DMS53 treated with DMSO at 0.1 percent for 48 hours (cell line): ENCODE data around the gene PPME1.
A peak's percentile ranks its signal among the peaks of the same experiment; 100 is the strongest.

Experiments used
- DNase-seq: peaks from one replicate; lab custom pipeline; 2025; ENCODE audit not compliant: unreplicated experiment; lab: John Stamatoyannopoulos, UW

PPME1 gene

DNA sequence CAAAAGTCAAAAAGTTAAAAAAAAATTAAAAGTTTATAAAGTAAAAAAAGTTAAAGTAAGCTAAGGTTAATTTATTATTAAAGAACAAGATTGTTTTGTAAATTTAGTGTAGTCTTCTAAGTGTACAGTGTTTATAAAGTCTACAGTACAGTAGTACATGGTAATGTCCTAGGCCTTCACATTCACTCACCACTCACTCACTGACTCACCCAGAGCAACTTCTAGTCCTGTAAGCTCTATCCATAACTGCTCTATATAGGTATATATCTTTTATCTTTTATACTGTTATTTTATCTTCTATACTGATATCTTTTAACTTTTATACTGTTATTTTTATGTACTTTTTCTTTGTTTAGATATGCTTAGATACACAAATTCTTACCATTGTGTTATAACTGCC, 11.4 kb upstream of the PPME1 start:
- DNase-seq, result no peak

DNA sequence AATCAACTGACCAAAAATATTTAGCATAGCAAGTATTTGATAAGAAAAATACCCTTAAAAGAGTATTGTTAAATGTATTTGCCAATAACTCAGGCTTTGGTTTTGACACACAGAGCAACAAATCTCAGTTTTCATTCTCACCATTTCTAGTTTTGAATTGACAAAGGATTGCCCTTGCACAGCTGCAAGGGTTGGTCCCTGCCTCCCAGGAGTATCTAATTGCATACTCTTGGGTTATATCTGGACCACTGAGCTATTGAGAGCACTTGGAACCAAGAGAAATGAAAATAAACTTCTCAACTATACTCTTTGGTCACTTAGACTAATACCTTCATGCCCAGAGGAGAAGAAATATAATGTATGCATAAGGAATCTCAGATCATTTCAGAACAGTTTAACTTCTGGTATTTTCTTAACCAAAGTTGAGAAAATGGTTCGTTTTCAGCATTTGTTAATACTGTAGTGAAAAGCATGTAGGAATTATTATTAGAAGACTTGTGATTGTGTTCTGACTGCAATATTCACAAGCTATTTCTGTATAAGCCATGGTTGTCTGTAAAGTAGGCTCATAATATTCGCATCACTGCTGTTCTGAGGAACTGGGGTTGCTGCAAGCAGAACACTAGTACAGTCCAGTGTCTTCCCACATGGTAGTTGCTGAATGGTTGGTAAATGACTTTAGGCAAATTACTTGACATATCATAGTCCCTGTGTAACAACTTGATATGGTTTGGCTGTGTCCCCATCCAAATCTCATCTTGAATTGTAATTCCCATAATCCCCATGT, 8.2 kb upstream of the PPME1 start:
- DNase-seq, result no peak

DNA sequence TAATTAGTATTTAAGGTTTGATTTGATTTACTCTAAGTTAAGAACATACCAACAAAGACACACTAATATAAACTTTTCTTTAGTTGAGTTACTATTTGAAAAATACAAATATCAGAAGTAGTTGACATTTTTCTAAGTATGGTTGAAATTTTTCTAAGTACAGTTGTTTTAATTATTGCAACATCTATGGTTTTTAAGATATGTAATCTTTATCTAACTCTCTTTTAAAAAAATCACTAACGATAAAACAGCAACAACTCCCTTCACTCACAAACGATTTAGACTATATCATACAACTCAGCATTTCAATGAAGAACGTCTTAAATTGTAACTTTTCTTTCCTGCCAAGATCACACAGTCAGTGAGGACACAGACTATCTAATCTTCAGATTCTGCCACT, 2.3 kb upstream of the PPME1 start:
- no peak for DNase-seq

DNA sequence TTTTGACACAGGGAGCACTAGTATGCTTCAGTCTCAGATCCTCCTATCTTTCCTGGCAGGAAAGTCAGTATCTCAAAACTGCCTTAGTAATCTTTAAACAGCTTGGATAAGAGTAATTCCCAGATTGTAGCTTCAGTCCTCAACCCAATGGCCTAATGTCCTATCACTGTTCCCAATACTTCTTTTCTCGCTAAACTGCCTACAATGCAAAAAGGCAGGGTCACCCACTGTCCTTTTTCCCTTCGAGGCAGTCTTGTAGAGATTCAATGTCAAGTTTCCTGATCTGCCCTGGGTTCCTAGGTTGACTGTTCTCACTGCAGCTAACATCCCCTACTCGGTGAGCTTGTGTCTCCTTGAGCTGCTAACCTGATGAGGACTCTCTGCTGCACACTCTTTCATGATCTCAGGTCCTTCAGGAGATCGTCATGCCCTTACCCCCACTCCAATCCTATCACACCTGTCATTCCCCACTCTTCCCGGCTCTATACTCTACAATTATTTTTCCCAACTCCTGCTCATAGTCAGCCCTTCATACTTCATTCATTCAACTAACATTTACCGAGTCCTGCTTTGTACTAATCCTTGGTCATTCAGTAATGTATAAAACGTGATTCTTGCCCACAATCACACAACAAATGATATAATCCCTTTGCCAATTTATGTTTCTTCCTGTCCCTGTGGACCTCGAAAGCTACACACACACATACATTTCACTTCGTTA, 1.2 kb upstream of the PPME1 start:
- DNase-seq, result no peak

DNA sequence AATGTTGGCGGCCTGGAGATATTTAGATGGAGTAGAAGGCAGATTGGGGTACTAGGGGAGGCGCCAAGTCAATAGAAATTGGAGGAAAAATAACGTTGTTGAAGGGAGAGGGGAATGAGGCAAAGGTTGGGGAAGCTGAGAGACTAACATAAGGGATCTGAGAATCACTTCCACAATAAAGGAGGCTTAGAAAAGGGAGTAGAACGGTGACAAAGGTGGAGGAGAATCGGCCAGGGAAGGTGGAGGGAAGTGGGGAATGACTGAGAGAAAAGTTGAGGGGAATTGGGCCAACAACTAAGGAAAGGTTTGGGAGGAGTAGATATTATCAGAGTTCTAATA, 510 bp downstream of the PPME1 start:
- DNase-seq, result no peak

DNA sequence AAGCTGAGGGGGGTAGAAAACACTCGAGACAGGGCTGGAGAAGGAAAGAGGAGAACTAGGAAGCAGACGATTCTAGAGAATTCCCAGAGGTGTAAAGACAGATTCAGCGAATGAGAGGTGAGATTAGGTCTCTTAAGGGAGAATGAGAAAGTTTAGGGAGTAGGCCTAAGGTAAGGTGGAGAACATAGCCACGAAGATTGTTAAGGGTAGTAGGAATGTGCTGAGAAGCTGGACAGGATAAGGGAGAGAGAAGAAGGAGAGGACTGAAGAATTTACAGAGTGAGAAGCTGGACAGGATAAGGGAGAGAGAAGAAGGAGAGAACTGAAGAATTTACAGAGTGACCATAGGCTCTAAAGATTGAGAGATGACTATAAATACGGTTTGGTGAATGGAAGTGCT, 908 bp downstream of the PPME1 start:
- peak; percentile 22 for DNase-seq

DNA sequence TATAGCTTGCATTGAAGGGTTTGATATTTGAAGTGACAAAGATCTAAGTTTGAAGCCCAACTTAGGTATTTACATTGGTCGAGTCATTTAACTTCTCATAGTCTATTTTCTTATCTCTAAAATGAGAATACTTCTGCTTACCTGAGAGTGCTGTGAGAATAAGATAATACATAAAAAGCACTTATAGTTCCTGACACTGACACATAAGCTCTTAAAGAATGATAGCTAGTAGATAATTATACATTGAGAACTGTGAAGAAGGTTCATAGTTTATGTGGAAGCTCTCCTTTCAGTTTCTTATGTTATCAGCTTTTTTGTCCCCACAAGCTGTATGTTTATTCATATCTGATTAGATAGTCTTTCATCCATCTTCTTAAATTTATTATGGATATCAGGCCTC, 4.8 kb downstream of the PPME1 start:
- DNase-seq, result no peak

DNA sequence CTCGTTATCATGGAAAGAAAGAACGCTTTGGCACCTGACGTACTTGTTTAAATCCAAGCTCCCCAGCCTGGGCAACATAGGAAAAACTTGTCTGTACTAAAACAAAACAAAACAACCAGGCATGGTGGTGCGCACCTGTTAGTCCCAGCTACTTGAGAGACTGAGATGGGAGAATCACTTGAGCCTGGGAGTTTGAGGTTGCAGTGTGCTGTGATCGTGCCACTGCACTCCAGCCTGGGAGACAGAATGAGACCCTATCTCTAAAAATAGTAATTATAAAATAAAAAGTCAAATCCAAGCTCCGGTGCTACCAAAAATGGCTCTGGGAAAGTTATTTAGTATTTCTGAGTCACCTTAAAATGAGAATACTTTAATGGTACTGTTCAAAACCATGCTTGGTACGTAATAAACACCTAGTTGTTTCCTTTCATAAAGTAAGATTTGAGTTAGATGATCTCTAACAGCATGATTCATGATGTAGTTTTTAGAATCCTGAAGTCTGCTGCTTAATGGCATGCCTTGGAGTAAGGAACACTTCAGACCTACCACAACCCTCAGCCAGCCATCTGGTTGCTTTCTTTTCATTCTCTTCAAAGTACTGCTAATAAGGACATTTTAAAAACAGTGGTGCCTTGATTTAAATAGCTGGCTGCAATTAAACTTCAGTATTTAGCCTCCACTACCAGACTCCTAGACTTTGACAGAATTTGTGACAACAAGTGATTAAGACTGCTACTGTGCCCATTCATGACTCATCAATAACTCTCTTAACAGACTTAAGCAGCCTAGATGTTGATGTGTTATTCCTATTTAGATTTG, 8.4 kb downstream of the PPME1 start:
- no peak for DNase-seq

DNA sequence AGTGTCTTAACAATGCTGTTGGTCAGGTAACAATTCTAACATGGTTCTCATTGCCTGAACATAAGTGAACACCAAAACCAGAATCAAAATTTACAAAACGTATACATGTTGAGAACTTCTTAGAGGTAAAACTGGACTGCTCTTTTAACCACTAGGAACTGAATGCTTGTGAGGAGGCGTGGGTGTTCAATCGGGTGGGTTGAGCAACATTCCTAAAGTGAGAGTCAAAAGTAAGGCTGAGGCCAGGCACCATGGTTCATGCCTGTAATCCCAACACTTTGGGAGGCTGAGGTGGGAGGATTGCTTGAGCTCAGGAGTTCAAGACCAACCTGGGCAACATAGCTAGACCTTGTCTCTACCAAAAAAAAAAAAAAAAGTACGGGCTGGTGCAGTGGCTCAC, 11.5 kb downstream of the PPME1 start:
- no peak for DNase-seq

DNA sequence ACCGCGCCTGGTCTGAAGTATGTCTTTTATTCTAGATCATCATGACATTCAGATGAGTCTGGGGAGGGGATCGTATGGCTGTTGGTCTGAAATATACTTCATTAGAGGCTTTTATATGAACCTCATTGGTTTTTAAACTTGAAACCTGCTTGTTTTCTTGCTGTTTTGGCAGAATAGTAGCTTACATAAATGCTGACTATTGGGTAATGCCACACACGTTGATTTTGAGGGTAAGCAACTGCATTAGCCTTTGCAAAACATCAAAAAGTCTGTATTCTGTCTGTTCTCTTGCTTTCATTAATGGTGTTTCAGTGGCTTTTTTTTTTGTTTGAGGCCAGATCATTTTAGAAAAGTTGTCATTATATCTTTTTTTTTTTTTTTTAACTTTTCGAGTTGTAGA, 14.2 kb downstream of the PPME1 start:
- DNase-seq, result no peak

DNA sequence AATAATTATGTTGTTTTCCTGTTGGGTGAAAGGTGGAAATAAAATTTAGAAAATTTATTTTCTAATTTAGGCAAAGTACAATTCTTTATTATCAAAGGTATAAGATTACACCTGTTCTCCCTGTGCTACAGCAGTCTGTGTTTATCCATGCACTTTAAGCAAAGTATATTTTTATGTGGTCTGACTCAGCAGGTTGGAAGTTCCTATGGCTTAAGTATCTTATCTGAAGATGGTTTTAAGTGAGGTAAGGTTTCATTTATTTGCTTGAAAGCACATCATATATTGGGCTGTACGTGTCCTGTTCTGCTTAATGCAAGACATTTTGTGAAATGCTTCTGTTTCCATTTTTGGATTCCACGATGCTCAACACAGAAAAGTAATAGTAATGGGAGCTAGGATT, 14.6 kb downstream of the PPME1 start:
- peak; percentile 42 for DNase-seq

DNA sequence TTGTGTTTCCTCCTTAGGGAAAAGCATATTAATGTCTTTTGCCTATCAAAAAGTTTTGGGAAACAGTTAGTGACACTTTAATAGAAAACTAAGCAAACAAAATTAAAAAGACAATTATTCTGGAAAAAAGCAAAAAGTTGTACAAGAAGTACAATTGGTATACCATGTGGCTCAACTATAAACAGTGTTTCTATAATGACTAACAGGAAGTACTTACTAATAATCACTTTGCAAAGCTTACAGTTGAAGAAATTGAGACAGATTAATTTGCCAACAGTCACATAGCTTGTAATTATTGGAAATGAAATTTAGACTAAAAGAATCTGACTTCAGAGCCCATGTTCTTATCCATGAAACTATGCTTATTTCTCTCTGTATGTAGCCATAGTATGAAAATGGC, 24.7 kb downstream of the PPME1 start:
- DNase-seq, result no peak

DNA sequence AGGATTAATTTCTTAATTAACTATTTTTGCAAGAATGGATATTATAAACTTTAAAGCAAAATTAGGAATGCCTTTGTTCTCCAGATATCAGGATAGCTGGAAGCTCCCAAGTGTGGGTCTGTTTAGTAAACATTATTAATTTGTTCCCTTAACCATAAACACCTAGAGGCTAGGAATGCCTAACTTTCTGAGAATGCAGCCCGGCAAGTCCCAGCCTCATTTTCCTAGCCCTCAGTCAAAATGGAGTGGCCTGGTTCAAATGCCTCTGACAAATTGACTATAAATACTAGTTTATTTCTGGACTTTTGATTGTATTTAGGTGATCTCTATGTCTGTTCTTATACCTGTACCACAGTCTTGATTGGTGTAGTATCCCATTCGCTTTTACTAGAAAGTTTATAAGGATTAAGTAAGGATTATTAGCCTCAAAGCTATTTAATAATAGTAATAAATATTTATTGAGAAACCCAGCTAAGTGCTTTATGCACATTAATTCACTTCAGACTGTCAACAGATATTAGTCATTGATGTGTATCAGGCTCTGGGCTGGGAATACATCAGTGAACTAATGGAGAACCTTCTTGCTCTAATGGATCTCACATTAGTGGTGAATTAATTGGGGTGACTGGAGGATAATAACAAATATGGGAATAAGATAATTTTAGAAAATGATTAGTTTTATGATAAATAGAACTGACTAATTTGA, 25.8 kb downstream of the PPME1 start:
- DNase-seq, result no peak

DNA sequence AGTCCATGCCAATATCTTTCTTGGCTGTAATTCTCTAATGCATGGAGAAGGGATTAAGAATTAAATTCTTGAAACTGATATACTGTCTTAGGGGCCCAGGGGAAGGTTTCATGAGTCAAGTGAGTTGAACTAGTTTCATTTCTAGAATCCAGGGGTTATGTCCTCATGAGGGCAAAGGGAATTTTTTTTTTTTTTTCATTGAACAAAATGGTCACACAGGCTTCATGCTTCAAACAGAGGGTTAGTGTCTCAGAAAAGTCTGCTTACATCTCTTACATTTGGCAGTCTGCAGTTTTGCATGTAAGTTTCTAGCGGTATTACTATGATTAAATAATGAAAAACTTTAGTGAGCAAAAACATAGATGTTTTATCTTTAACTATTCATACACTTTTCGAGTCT, 32.9 kb downstream of the PPME1 start:
- DNase-seq, result no peak

DNA sequence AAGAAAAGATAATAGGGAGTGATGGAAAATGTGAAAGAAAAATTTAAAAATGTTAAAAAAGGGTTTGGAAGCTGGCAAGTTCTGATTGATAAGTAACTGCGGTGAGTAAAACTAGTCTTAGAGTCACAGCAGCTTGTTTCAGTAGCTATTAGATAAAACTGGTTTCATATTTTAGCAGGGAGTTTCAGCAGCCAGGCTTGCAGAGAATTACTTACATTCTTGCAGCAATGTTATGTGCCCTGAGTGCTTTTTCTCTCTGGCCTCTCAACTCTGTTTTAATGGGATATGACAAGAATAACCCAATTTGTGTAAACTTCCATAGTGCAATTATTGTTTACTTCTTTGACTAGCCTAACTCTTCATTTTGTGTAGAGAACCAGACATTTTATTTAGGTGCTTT, 33.6 kb downstream of the PPME1 start:
- no peak for DNase-seq

DNA sequence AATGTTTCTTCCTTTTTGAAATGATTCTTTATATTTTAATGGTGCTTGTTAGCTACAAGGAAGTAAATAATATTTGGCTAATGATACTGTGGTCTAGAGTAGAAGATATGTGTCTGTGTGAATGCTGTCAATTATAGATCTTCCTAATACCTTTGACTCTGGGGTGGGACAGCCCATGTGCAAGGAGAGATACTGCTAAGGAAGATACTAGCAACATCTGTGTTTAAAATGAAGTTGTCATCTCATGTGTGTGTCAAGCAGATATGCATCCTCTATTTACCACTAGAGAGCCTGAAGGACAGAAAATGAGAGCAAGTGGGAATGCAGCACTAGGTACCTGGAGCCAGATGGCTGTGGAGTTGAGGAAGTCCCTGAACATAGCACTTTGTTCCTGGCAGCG, 34.1 kb downstream of the PPME1 start:
- no peak for DNase-seq

DNA sequence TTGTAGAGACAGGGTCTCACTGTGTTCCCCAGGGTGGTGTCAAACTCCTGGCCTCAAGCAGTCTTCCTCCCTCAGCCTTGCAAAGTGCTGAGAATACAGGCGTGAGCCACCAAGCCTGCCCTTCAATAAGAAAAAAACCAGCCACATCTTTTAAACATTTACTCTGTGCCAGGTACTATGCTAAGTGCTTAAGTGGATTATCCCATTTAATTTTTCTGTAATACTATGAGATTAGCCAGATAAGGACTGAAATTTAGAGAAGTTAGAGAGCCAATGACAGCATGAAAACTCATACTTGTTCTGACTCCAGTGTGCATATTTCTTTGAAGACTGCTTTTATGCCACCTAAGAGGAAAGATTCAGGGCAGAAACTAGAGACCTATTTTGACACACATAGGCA, 35.7 kb downstream of the PPME1 start:
- DNase-seq, result no peak

DNA sequence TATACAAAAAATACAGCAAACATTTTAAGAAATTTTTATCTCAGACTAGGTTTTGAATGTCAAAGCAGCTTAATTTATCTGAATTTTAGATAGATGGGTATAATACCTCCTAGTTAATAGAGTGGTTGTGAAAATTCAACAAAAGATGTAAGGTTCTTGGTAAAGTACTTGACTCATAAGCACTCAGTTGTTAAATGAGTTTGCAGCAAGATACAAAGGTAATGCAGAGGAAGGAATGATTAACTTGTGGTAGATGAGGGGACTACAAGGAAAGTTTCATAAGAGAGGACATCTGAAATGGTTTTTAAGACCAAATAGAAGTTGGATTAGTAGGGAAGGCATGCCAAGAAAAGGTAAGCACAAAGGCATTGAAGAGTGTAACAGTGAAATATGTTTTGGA, 37.4 kb downstream of the PPME1 start:
- DNase-seq, result no peak

DNA sequence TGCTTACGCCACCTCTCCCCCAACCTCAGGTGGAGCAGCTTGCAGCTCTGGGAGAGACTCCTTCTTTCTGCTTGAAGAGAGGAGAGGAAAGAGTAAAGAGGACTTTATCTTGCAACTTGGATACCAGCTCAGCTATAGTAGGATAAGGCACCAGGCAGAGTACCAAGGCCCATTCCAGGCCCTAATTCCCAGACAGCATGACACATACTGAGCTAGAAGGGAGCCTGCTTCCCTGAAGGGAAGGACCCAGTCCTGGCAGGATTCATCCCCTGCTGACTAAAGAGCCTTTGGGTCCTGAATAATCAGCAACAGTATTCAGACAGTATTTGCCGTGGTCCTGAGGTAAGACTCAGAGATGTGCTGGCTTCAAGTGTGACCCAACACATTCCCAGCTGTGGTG, 41.4 kb downstream of the PPME1 start:
- DNase-seq, result no peak

DNA sequence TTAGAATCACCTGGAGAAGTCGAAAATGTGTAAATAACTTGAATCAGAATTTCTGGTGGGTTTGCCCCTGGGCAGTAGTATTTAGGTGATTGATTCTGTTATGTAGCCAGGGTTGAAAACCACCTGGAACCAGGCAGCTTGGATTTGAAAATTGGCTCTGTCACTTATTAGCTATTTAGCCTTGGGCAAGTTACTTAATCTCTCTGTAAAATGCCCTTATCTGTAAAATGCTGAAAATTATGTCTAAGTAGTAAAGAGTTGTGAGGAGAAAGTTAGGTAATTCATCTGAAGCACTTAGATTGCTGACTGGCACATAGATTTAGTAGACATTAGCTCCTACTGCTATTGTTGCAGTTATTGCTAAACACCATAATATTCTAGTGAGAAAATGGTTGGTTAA, 49.3 kb downstream of the PPME1 start:
- no peak for DNase-seq

DNA sequence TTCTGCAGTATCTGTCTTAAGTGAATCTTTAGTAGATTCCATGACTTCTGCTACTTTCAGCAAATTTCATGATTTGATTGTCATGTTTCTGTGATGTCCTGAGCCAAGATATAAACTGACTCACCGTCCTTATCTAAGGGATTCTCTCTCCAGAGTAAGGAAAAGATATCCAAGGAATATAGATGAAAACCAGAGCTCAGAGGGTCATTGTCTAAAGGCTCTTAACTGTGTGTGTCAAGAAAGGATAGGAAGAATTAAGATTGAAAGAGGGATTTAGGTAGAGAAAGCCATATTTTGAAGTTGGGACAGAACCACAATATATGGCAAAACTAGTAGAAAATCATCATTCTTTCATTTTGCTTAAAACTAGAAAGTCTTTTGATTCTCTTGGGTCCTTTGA, 50.7 kb downstream of the PPME1 start:
- DNase-seq, result no peak

DNA sequence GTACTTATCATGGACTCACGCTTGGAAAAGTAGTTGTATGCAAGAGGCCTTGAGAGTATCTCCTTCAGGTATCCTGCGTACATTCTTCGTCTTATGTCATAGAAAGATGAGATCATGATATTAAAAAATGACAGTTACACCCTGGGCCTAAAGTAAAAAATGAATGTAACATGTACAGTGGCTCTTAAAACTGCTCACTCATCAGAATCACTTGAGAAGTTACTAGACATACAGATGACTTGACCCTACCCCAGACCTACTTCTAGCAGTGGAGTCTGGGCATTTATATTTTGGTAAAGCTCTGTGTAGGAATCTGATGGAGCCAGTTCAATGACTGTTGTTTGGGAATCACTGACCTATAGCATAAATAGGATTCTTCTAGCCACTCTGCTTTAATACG, 54.5 kb downstream of the PPME1 start:
- no peak for DNase-seq
